GM19023 (cell line): ENCODE measurements around the gene SPOPL.
A peak's percentile ranks its signal among the peaks of the same experiment; 100 is the strongest.
"Not testable (repeated sequence)": the region's sequence is repeated elsewhere in the genome, so short reads cannot be mapped to it uniquely, and the experiment has no call there.

Experiments
- ATAC-seq: cut with Tn5 transposase; IDR thresholded peaks from one replicate; pipeline ENCODE4 v1.9.1; 2021; ENCODE audit warnings: mild to moderate bottlenecking, moderate library complexity; ENCODE audit not compliant: unreplicated experiment

SPOPL gene

GRCh38 chr2:138522556-138522955 is 21.0 kb downstream of the SPOPL start:
- ATAC-seq: peak; percentile 74

GRCh38 chr2:138523018-138523672 is 21.6 kb downstream of the SPOPL start:
- peak; percentile 66 for ATAC-seq

- ATAC-seq: peak; percentile 35
These were observed 22.1 kb downstream of the SPOPL start for GRCh38 chr2:138523673-138524042.

GRCh38 chr2:138524353-138524752 is 22.8 kb downstream of the SPOPL start:
- ATAC-seq: not testable (repeated sequence)

GRCh38 chr2:138531913-138532312 is 30.3 kb downstream of the SPOPL start:
- no peak for ATAC-seq

- no peak for ATAC-seq
These were observed 33.2 kb downstream of the SPOPL start for GRCh38 chr2:138534791-138535190.

GRCh38 chr2:138536302-138536701 is 34.7 kb downstream of the SPOPL start:
- peak; percentile 97 for ATAC-seq

GRCh38 chr2:138536740-138537139 is 35.2 kb downstream of the SPOPL start:
- no peak for ATAC-seq

GRCh38 chr2:138537170-138537915 is 35.8 kb downstream of the SPOPL start:
- no peak for ATAC-seq

- ATAC-seq: not testable (repeated sequence)
These were observed 42.6 kb downstream of the SPOPL start for GRCh38 chr2:138544206-138544605.

- no peak for ATAC-seq
These were observed 47.2 kb downstream of the SPOPL start for GRCh38 chr2:138548796-138549195.

- ATAC-seq: no peak
These were observed 48.6 kb downstream of the SPOPL start for GRCh38 chr2:138550172-138550571.

- no peak for ATAC-seq
These were observed 49.2 kb downstream of the SPOPL start for GRCh38 chr2:138550670-138551287.

- no peak for ATAC-seq
These were observed 52.6 kb downstream of the SPOPL start for GRCh38 chr2:138554123-138554522.

- no peak for ATAC-seq
These were observed 58.1 kb downstream of the SPOPL start for GRCh38 chr2:138559641-138560040.

- ATAC-seq: no peak
These were observed 63.1 kb downstream of the SPOPL start for GRCh38 chr2:138564586-138565229.

- ATAC-seq: no peak
These were observed 63.6 kb downstream of the SPOPL start for GRCh38 chr2:138565230-138565598.

GRCh38 chr2:138572318-138572717 is 70.7 kb downstream of the SPOPL start:
- no peak for ATAC-seq

- ATAC-seq: no peak
These were observed 75.5 kb downstream of the SPOPL start for GRCh38 chr2:138577066-138577465.

- no peak for ATAC-seq
These were observed 78.0 kb downstream of the SPOPL start for GRCh38 chr2:138579556-138579955.

GRCh38 chr2:138581909-138582308 is 80.3 kb downstream of the SPOPL start:
- no peak for ATAC-seq

- no peak for ATAC-seq
These were observed 88.1 kb downstream of the SPOPL start for GRCh38 chr2:138589663-138590062.
